ENCODE results near the gene KRT86.

- no peak for TF ChIP-seq CTCF (IDR thresholded peaks at IDR 0.05)
- no peak for TF ChIP-seq POLR2AphosphoS5 (IDR thresholded peaks at IDR 0.05)
- TF ChIP-seq POLR2A (IDR thresholded peaks at IDR 0.05), result no peak
Measured at GRCh38 chr12:52257074-52257551, 17.3 kb upstream of the KRT86 start.

Data from transverse colon (tissue), 4 donors.